GM12891 (cell line): Measurements from ENCODE around the gene TBX3.

ENCODE experiments used
- DNase-seq: peaks from one replicate; pipeline ENCODE4 v3.0.0; 2011; ENCODE audit warnings: low spot score; ENCODE audit not compliant: insufficient read length
- FAIRE-seq: peaks from 2 replicates; lab custom pipeline; 2011; peaks lifted over from hg19 to GRCh38; lab: Jason Lieb, UNC
- PAX5 ChIP-seq: IDR thresholded peaks from 2 replicates; pipeline ENCODE4 v1.6.1; 2011; ENCODE audit warnings: low read length, moderate library complexity, mild to moderate bottlenecking; ENCODE audit not compliant: insufficient read depth, severe bottlenecking
- POLR2A ChIP-seq: IDR thresholded peaks from 2 replicates; pipeline ENCODE4 v1.6.1; 2011; ENCODE audit warnings: low read depth, low read length, control low read depth
- POLR2AphosphoS5 ChIP-seq: IDR thresholded peaks from 2 replicates; pipeline ENCODE4 v1.6.1; 2011; ENCODE audit warnings: low read depth, low read length, control low read depth
- POU2F2 ChIP-seq: IDR thresholded peaks from 2 replicates; pipeline ENCODE4 v1.6.1; 2011; ENCODE audit warnings: low read depth, mild to moderate bottlenecking, control low read depth, low read length, moderate library complexity
- SPI1 ChIP-seq: IDR thresholded peaks from 2 replicates; pipeline ENCODE4 v1.6.1; 2011; ENCODE audit warnings: low read depth, low read length, control low read depth
- TAF1 ChIP-seq: IDR thresholded peaks from 2 replicates; pipeline ENCODE4 v1.6.1; 2011; ENCODE audit warnings: low read depth, low read length, control low read depth

Gene TBX3

GRCh38 chr12:114678028-114678427, 5.9 kb downstream of the TBX3 start:
- DNase-seq, result no peak

DNA sequence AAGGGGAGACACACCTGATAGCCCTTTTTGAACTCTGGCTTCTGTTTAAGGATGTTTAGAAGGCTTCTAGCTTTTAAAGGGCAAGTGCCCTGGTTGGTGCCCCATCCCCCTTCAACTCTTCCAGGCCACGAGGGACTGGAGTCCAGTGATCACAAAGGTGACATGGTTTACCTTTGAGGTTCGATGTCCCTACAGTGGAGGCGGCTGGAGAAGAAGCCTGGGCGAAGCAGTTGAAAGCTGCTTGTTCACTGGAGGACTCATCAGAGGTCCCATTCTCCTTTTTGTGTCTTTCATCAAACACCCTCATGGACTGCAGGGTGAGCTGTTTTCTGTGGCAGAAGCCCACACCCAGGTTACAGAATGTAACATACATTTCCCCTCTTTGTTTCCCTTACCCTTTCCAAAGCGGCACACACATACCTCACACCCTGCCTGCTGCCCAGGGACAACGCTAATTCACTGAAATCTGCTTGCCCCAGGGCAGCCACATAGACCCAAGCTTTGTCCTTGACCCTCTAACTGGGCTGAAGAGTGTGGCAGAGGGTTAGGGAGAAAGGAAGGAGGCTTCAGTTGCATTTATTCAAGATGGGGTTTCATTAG, 7.7 kb downstream of the TBX3 start:
- TF ChIP-seq POU2F2, result no peak
- no peak for TF ChIP-seq POLR2AphosphoS5
- no peak for TF ChIP-seq TAF1
- TF ChIP-seq SPI1, result no peak
- no peak for TF ChIP-seq PAX5
- no peak for TF ChIP-seq POLR2A
- DNase-seq, result no peak
- no peak for FAIRE-seq

More at GRCh38 chr12:114678028-114678427, 5.9 kb downstream of the TBX3 start:
- no peak for TF ChIP-seq POU2F2
- no peak for TF ChIP-seq PAX5
- no peak for TF ChIP-seq POLR2A
- TF ChIP-seq SPI1, result no peak
- TF ChIP-seq POLR2AphosphoS5, result no peak
- no peak for TF ChIP-seq TAF1
- no peak for FAIRE-seq

- TF ChIP-seq POLR2A, result no peak
- no peak for TF ChIP-seq PAX5
- no peak for TF ChIP-seq POLR2AphosphoS5
- TF ChIP-seq SPI1, result no peak
- no peak for TF ChIP-seq POU2F2
- no peak for TF ChIP-seq TAF1
- DNase-seq, result no peak
- no peak for FAIRE-seq
These were observed 9.5 kb downstream of the TBX3 start for GRCh38 chr12:114674251-114675047.

DNA sequence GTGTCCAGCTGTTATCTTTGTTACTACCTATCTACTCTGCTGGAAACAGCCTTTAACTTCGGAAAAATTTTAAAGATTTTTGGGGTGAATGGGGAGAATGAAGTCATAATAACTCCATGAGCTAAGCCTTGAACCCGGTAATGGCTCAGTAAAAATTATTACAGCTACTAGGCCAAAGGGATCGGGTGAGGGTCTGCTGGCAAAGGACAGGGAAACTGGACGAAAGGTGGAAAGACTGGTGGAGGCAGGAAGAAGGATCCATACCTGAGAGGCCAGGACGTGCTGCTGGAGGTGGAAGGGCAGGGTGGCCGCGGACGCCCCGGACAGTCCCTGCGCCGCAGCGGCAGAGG, 10.1 kb downstream of the TBX3 start:
- DNase-seq, result no peak
- no peak for FAIRE-seq
- TF ChIP-seq SPI1 (no peak), POLR2A (no peak), POU2F2 (no peak), TAF1 (no peak), PAX5 (no peak), POLR2AphosphoS5 (no peak)

GRCh38 chr12:114673169-114673833, 10.7 kb downstream of the TBX3 start:
- DNase-seq, result no peak
- TF ChIP-seq POLR2AphosphoS5, result no peak
- no peak for TF ChIP-seq TAF1
- no peak for TF ChIP-seq PAX5
- no peak for TF ChIP-seq SPI1
- no peak for TF ChIP-seq POLR2A
- no peak for FAIRE-seq

DNA sequence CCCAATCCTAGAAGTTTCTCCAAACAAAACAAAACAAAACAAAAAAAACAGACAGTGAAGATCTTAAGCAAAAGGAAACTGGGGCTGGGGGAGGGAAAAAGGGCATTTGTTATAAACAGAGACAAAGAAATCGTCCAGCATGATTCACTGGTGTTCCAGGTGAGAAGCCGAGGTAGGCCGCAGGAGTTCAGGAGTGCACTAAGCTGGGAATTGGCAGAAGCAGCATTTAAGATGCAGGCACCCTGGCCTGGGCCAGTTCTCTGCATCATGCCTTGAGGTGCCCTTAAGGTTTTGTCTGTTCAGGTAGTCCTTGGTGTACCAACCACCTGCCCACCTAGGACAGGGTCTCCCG, 11.2 kb downstream of the TBX3 start:
- TF ChIP-seq POLR2A (no peak), SPI1 (no peak), PAX5 (no peak), POU2F2 (no peak), TAF1 (no peak), POLR2AphosphoS5 (no peak)
- DNase-seq (no peak), FAIRE-seq (no peak)

DNA sequence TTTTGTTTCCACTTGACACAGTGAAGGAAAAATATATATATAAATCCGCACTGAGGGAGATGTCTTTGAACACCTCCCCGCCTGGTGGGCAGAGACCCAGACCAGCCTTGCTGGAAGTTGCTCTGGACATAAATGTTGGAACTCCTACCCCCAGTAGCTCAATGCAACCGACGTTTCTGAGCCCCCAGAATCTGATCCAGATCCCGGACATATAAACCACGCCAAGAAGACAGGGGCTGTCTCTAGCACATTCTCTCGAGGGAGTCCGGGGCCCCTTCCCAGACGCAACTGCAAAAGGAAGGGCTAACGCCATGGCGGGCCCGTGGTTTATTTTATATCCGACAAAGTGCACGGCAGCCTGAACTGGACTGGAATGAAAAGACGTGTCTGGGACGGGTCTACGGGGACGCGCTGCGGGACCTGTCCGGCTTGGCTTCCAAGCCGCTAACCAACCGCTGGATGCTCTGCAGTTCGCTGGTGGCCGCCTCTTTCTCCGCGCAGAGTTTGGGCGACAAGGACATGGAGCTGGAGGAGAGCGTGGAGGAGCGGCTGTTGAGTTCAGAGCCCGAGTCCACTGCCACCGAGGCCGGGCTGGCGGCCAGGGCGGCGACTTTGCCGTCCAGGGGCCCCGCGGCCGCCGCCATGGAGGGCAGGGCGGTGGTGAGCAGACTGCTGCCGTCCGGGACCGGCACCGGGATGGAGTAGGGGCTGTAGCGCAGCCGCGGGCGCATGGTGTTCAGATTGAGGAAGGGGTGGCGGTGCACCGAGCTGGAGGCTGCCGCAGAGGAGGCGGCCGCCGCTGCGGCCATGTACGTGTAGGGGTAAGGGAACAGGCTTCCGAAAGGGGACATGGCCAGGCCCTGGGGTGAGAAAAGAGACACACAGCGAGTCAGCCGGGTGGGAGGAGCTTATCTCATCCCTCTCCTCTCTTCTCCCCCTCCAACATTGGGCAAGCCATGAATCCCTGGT, 12.2 kb downstream of the TBX3 start:
- no peak for FAIRE-seq
- DNase-seq, result no peak
- TF ChIP-seq SPI1 (no peak), PAX5 (no peak), TAF1 (no peak), POU2F2 (no peak)

DNA sequence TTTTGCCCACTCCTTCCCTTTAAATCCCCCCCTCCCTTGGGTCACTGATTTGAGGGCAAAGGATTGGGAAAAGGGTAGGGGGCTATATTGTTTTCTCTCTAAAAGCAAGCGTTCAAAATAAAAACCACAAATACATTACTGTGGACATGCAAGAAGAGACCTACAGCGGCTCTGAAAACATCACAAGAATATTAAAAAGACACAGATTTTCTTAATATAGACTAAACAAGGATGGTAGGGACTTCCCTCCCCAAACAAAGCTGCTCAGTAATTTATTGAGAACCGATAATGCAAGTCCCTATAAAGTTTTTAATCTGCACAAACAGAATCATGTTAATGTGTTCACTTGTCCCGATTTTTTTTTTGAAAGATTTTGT, 12.9 kb downstream of the TBX3 start:
- TF ChIP-seq POU2F2, result no peak
- TF ChIP-seq POLR2A, result no peak
- no peak for TF ChIP-seq TAF1
- no peak for TF ChIP-seq PAX5
- no peak for TF ChIP-seq POLR2AphosphoS5
- no peak for TF ChIP-seq SPI1
- FAIRE-seq, result no peak
- DNase-seq, result no peak

DNA sequence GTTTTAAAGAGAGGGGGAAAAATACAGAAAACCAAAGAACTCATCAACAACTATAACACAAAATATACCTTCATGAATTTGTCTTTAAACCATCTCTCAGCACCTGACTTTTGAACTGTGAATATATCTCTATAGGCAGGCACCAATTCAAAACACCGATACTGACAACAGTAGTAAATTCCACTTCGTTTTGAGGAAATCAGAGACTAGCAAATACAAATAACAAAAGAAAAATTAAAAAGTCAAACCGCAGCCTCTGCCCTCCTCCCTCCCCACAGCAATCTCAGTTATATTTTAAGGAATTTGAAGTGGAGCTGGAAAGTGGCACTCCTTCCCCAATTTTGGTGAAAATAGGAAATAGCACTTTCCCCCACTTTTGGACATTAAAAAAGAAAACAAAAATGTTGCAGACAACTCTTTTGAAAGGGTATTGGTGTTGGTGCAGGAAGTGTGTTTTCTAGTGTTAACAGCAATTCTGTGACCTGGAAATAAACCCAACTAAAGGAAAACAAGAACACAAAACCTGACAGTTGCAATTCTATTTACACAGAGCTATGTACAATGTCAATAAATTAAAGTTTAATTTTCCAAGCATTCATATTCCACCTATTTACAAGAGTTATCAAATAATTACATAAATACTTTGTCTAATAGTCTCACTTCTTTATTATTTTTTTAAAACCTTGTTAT, 13.5 kb downstream of the TBX3 start:
- FAIRE-seq (no peak), DNase-seq (no peak)
- TF ChIP-seq POU2F2, result no peak
- TF ChIP-seq SPI1, result no peak
- TF ChIP-seq TAF1, result no peak
- TF ChIP-seq POLR2AphosphoS5, result no peak
- no peak for TF ChIP-seq POLR2A
- no peak for TF ChIP-seq PAX5
